HFFc6 (cell line): ENCODE results near the gene CAMK2N2. TPM values are rescaled to one million over a fixed set of nuclear protein-coding genes. Genes with fewer than 3 reads are reported as not detected.

ENCODE experiments used
- DNase-seq: peaks from one replicate; pipeline ENCODE4 v3.0.0-alpha.2; 2018
- H3K27ac Mint-ChIP-seq: 2 replicates; pipeline ENCODE4 v1.8.0; 2020; ENCODE audit warnings: mild to moderate bottlenecking, mixed read lengths
- H3K27me3 Mint-ChIP-seq: 2 replicates; pipeline ENCODE4 v1.8.0; 2021; ENCODE audit warnings: mild to moderate bottlenecking, moderate library complexity, mixed read lengths; ENCODE audit not compliant: insufficient read depth
- H3K36me3 Mint-ChIP-seq: 2 replicates; pipeline ENCODE4 v1.8.0; 2021; ENCODE audit warnings: low read depth, mixed read lengths
- H3K4me1 Mint-ChIP-seq: 2 replicates; pipeline ENCODE4 v1.8.0; 2020; ENCODE audit warnings: low read depth, mixed read lengths
- H3K4me3 Mint-ChIP-seq: 2 replicates; pipeline ENCODE4 v1.8.0; 2020; ENCODE audit warnings: mild to moderate bottlenecking, moderate library complexity, mixed read lengths
- H3K9me3 Mint-ChIP-seq: 2 replicates; pipeline ENCODE4 v1.8.0; 2020; ENCODE audit warnings: mild to moderate bottlenecking, mixed read lengths
- total RNA-seq, 6 experiments: library from RNA; stranded (reverse); fragmentation: NEBNext Ultra II Directional; extraction: Animal tissue kit (Norgen Biotek cat#: 25700); gene quantifications; 2 replicates in 1 of 6; 3 replicates in 5 of 6; pipeline ENCODE4 v1.2.3, GENCODE V29; 2021
- TF ChIP-seq, protein P1 (sequence below): fragments of 200-600 bp; sonication (generic); IDR thresholded peaks from 2 replicates; pipeline ENCODE4 v1.5.0; 2021; ENCODE audit warnings: antibody characterized with exemption, mild to moderate bottlenecking

CAMK2N2 gene
- total RNA-seq, 6 experiments from 2014 or later: 2.7 to 6.0 (median 3.4) TPM

DNA sequence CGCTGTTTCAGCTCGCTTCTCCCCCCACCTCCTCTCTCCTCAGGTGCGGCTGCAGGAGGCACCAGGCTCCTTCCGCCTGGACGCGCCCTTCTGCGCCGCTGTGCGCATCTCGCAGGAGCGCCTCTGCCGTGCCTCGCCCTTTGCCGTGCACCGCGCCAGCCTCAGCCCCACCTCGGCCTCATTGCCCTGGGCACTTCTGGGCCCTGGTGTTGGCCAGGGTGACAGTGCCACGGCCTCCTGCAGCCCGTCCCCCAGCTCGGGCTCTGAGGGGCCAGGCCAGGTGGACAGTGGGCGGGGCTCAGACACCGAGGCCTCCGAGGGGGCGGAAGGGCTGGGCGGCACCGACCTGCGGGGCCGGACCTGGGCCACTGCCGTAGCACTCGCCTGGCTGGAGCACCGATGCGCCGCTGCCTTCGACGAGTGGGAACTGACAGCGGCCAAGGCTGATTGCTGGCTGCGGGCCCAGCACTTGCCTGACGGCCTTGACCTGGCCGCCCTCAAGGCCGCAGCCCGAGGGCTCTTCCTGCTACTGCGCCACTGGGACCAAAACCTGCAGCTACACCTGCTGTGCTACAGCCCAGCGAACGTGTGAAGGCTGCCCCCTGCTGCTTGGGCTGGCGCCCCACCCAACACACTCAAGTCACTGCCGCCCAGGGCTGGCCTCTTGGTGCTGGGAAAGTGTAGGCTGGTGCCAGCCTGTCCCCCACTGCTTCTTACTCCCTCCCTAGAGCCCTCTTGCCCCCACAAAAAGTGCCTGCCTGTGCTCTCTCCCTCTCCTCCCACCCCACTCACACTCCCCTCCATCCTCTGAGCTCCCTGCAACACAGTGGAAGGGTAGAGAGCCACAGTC, 19.7 kb downstream of the CAMK2N2 start:
- H3K9me3 Mint-ChIP-seq: no peaks in the 10 kb centered on the region
- TF ChIP-seq, protein P1, sequence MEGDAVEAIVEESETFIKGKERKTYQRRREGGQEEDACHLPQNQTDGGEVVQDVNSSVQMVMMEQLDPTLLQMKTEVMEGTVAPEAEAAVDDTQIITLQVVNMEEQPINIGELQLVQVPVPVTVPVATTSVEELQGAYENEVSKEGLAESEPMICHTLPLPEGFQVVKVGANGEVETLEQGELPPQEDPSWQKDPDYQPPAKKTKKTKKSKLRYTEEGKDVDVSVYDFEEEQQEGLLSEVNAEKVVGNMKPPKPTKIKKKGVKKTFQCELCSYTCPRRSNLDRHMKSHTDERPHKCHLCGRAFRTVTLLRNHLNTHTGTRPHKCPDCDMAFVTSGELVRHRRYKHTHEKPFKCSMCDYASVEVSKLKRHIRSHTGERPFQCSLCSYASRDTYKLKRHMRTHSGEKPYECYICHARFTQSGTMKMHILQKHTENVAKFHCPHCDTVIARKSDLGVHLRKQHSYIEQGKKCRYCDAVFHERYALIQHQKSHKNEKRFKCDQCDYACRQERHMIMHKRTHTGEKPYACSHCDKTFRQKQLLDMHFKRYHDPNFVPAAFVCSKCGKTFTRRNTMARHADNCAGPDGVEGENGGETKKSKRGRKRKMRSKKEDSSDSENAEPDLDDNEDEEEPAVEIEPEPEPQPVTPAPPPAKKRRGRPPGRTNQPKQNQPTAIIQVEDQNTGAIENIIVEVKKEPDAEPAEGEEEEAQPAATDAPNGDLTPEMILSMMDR: peak; percentile 75
- H3K36me3 Mint-ChIP-seq: peaks cover 15% of the 10 kb centered on the region
- H3K4me1 Mint-ChIP-seq: no peaks in the 10 kb centered on the region
- H3K27me3 Mint-ChIP-seq: peaks cover 4% of the 10 kb centered on the region; the same call in 1 of the 2 replicates
- no peak overlapping the region for H3K4me3 Mint-ChIP-seq
- peak; percentile 4 for DNase-seq
- H3K27ac Mint-ChIP-seq: no peak overlapping the region

DNA sequence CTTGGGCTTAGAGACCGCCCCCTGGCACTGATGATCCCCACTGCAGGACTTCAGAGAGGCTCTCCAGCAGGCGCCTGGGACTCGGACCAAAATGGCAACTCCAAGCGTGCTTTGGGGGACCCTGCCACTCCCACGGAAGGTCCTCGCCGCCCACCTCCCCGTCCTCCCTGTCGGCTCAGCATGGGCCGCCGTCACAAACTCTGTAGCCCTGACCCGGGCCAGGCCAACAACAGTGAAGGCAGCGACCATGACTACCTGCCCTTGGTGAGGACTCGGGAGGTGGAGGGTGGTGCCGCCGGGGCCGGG, 20.3 kb downstream of the CAMK2N2 start:
- Mint-ChIP-seq H3K4me1 (no peaks in the 10 kb centered on the region), H3K4me3 (no peak overlapping the region), H3K27me3 (peaks cover 7% of the 10 kb centered on the region; the same call in 1 of the 2 replicates), H3K27ac (no peak overlapping the region), H3K36me3 (peaks cover 15% of the 10 kb centered on the region), H3K9me3 (no peaks in the 10 kb centered on the region)
- TF ChIP-seq, protein P1: no peak
- no peak for DNase-seq

GRCh38 chr3:184240384-184241140, 20.8 kb downstream of the CAMK2N2 start:
- Mint-ChIP-seq H3K9me3 (no peaks in the 10 kb centered on the region), H3K4me1 (no peaks in the 10 kb centered on the region), H3K27ac (no peak overlapping the region), H3K4me3 (no peak overlapping the region), H3K36me3 (peaks cover 15% of the 10 kb centered on the region), H3K27me3 (peaks cover 7% of the 10 kb centered on the region; the same call in 1 of the 2 replicates)
- TF ChIP-seq, protein P1: 0 out of 2 replicates have a peak, but pooled peaks have one; percentile 6
- DNase-seq: peak; percentile 39

- Mint-ChIP-seq H3K27ac (no peak overlapping the region), H3K4me3 (no peak overlapping the region), H3K4me1 (no peaks in the 10 kb centered on the region), H3K27me3 (peaks cover 8% of the 10 kb centered on the region), H3K9me3 (no peaks in the 10 kb centered on the region), H3K36me3 (peaks cover 11% of the 10 kb centered on the region)
- TF ChIP-seq, protein P1: no peak
- DNase-seq: no peak
Observed at GRCh38 chr3:184239708-184240107, 21.6 kb downstream of the CAMK2N2 start.

DNA sequence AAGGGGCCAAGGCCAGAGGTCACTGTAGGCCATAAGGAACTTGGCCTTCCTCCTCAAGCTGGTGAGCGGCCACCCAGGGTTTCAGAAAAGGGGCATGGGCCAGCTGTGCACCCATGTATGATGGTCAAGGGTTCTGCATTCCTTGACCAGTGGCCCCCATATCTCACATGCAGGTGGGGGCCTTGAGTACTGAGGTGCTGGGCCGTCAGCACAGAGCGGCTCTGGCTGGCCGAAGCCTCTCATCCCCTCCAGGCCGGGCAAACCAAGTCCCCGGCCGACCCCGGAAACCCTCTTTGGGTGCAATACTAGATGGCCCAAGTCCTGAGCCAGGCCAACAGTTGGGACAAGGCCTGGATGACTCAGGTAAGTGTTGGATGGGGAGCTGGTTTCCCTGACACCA, 22.1 kb downstream of the CAMK2N2 start:
- no peaks in the 10 kb centered on the region for H3K9me3 Mint-ChIP-seq
- H3K27ac Mint-ChIP-seq: no peak overlapping the region; the same call in 1 of the 2 replicates
- peaks cover 11% of the 10 kb centered on the region for H3K27me3 Mint-ChIP-seq
- H3K4me1 Mint-ChIP-seq: peaks cover 4% of the 10 kb centered on the region
- peaks cover 9% of the 10 kb centered on the region for H3K36me3 Mint-ChIP-seq
- no peak overlapping the region for H3K4me3 Mint-ChIP-seq
- no peak for DNase-seq
- TF ChIP-seq, protein P1: no peak
